Retinal pigment epithelial cell (primary cell): Measurements from ENCODE around the gene NKD2.

Experiments used
- DNase-seq: peaks from one replicate; pipeline ENCODE4 v3.0.0-alpha.2; 2010; ENCODE audit warnings: low read depth
- H3K4me3 ChIP-seq: 2 replicates; pipeline ENCODE4 v1.5.1; 2011; ENCODE audit warnings: mild to moderate bottlenecking, low read length, control low read depth, moderate library complexity
- CTCF ChIP-seq: conservative IDR thresholded peaks from 2 replicates; pipeline ENCODE4 v1.5.1; 2011; ENCODE audit warnings: low read depth, low read length, control low read depth, inconsistent platforms

The NKD2 gene

DNA sequence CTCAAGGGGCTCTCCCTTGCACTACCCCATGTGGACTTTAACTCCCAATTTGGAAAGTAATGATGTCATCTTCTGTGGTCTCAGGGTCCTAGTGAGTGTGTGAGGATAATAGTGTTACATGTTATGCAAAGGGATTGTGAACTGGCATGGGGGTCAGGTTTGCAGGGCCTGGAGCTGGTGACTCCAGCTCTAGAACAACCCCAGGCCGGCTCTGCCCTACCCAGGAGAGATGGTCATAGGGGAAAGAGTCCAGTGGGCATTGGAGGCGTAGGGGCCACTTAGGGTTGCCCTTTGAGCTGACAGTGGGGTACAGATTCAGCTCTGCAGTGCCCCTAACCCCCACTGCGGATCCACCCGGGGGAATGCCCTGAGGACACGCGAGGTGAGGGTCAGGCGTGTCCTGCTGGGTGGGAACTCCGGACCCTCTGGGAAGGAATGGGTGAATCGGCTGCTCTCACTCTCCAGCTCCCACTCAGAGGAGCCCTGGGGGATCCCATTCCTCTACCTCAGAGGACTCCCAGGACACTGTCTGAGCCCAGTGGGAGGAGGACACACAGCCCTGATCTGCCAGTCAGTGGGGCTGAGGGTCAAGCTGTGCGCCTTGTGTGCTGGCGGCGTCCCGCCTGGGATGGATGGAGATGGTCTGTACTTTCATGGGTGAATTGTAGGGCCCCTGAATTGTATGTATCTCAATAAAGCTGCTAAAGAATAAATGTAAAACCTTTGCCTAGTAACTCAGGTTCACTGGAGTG lies 2.5 kb upstream of the NKD2 start:
- H3K4me3 ChIP-seq, result no peak overlapping the region
- no peak for DNase-seq
- TF ChIP-seq CTCF, result no peak

- no peak overlapping the region for H3K4me3 ChIP-seq
- no peak for TF ChIP-seq CTCF
- DNase-seq, result no peak
Measured at GRCh38 chr5:1006656-1007071, 1.9 kb upstream of the NKD2 start.

GRCh38 chr5:1007221-1007680 lies 1.4 kb upstream of the NKD2 start:
- DNase-seq, result no peak
- H3K4me3 ChIP-seq, result no peak overlapping the region
- no peak for TF ChIP-seq CTCF

GRCh38 chr5:1007681-1008450 lies 736 bp upstream of the NKD2 start:
- H3K4me3 ChIP-seq, result no peak overlapping the region
- no peak for DNase-seq
- no peak for TF ChIP-seq CTCF

DNA sequence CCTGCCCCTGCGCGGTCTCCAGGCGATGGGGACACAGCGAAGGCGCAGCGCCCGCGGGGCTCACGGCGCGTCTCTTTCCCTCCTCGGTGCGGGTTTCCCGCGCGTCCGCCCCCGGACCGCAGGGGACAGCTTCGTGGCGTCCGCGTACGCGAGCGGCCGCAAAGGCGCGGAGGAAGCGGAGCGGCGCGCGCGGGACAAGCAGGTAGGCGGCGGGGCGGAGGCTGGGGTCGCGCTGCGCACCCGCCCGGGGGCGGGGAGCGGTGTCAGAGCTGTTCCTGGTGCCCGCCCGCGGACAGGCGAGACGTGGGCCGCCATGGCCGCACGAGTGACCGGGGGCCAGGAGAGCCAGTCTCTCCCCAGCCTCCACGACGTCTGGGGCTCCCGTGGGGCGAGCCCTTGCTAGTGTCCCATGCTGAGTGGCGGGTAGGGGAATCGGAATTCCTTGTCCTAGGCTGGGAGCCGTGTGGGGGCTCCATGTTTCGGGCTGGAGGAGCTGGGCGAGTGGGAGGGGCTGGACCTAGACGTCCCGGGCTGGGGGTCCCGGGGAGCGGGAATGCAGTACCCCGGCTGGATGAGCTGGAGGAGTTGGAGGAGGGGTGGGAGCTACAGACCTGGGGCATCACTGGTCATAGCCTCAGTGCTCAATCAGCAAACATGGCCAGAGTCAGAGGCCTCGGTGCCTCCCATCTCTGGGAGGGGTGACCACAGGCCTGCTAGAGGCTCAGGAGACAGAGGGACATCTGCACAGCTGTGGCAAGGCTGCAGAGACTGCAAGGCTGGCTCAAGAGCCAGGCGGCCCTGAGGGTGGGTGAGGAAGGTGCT lies 968 bp downstream of the NKD2 start:
- H3K4me3 ChIP-seq, result no peak overlapping the region
- TF ChIP-seq CTCF, result no peak
- no peak for DNase-seq

DNA sequence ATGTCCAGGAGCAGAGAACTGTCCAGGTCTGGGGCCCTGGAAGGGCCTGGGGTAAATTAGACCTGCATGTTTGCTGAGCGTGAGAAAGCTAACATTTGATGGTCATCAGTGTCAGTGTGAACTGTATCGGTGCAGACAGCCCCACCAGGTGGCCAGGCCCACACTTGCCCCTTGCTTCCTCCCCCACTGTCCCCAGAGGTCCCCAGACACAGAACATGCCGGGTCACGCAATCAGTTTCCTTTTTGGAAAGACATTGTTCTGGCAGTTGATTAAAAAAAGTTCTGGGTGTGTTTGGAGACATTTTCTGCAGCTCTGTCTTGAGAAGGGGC lies 1.5 kb downstream of the NKD2 start:
- H3K4me3 ChIP-seq, result no peak overlapping the region
- DNase-seq, result no peak
- TF ChIP-seq CTCF, result peak; percentile 26
